K562 (cell line): ENCODE data around the gene HRH1. TPM values are rescaled to one million over a fixed set of nuclear protein-coding genes. Genes with fewer than 3 reads are reported as not detected.

Source experiments
- ATAC-seq: fragments of 200-7000 bp; cut with Tn5 transposase; 3 replicates; pipeline ENCODE4 v1.9.1; 2020; ENCODE audit warnings: moderate library complexity
- BruUV-seq: library from RNA; stranded (reverse); fragments of 400-500 nt; replicated peaks from 2 replicates; lab custom pipeline; 2021; lab: Mats Ljungman, UMichigan
- CTCF ChIA-PET: fragments of 300-600 bp; formaldehyde crosslinking; extraction: SDS; loops from one replicate; lab custom pipeline; 2021; ENCODE audit warnings: low intra/inter-chr PET ratio; lab: Yijun Ruan, JAX
- POLR2A ChIA-PET: fragments of 300-600, 350-650 bp; sonication (Branson Sonifier 250); formaldehyde crosslinking; extraction: SDS; loops from one replicate; lab custom pipeline; 2021; ENCODE audit warnings: antibody characterized with exemption, inconsistent platforms; lab: Yijun Ruan, JAX
- DNase-seq, 4 experiments: peaks; one replicate each; pipeline versions ENCODE4 v3.0.0 to v3.0.0-alpha.2; 2011 to 2018; ENCODE audit warnings: low spot score in 3 of 4, mixed read lengths in 3 of 4; ENCODE audit errors: extremely low read depth in 1 of 4
- FAIRE-seq: peaks from 2 replicates; lab custom pipeline; 2011; peaks lifted over from hg19 to GRCh38; lab: Jason Lieb, UNC
- H2AFZ ChIP-seq: 2 replicates; pipeline ENCODE4 v1.6.0; 2011; ENCODE audit warnings: low read depth, low read length, control low read depth, inconsistent platforms
- H3K27ac ChIP-seq: fragments of 200-600 bp; 3 replicates; pipeline ENCODE4 v1.8.0; 2011; ENCODE audit warnings: low read depth, mild to moderate bottlenecking, control low read depth, inconsistent platforms, low read length, moderate library complexity, mixed read lengths; ENCODE audit errors: extremely low read depth
- H3K27me3 ChIP-seq, 2 experiments: fragments of 300-600 bp in 1 of 2; 2 replicates in 1 of 2; 3 replicates in 1 of 2; pipeline versions ENCODE4 v1.6.0 to v1.8.0; 2011; ENCODE audit warnings: inconsistent platforms in 2 of 2, low read length in 2 of 2, mild to moderate bottlenecking in 1 of 2, mixed read lengths in 1 of 2, moderate library complexity in 1 of 2; ENCODE audit not compliant: control insufficient read depth in 2 of 2, insufficient read depth in 2 of 2
- H3K36me3 ChIP-seq: fragments of 300-600 bp; 3 replicates; pipeline ENCODE4 v1.8.0; 2011; ENCODE audit warnings: mild to moderate bottlenecking, low read length, inconsistent platforms; ENCODE audit not compliant: control insufficient read depth, insufficient read depth
- H3K4me1 ChIP-seq, 2 experiments: fragments of 200-600 bp in 1 of 2; replicated peaks in 1 of 2; 2 replicates in 1 of 2; 3 replicates in 1 of 2; pipeline versions ENCODE4 v1.5.1 to v1.8.0; 2011; ENCODE audit warnings: inconsistent platforms in 2 of 2, low read length in 2 of 2, mild to moderate bottlenecking in 1 of 2, mixed read lengths in 1 of 2, moderate library complexity in 1 of 2; ENCODE audit not compliant: control insufficient read depth in 2 of 2, insufficient read depth in 2 of 2
- H3K4me2 ChIP-seq: 2 replicates; pipeline ENCODE4 v1.6.1; 2011; ENCODE audit warnings: low read length, control low read depth, inconsistent platforms, mixed read lengths; ENCODE audit not compliant: insufficient read depth
- H3K4me3 ChIP-seq: fragments of 200-600 bp; sonication (generic), shearing (Covaris generic); 2 replicates; pipeline ENCODE4 v1.5.1; 2016; ENCODE audit warnings: control low read depth, inconsistent platforms
- H3K79me2 ChIP-seq: fragments of 200-600 bp; 3 replicates; pipeline ENCODE4 v1.8.0; 2011; ENCODE audit warnings: low read length, inconsistent platforms; ENCODE audit not compliant: control insufficient read depth, insufficient read depth
- H3K9ac ChIP-seq, 2 experiments: 2 replicates each; pipeline versions ENCODE4 v1.6.0 to v1.6.1; 2011; ENCODE audit warnings: low read depth in 2 of 2, low read length in 2 of 2, control low read depth in 1 of 2, inconsistent platforms in 1 of 2, mild to moderate bottlenecking in 1 of 2, mixed read lengths in 1 of 2; ENCODE audit not compliant: insufficient read depth in 1 of 2
- H3K9me1 ChIP-seq: one replicate; pipeline ENCODE4 v1.6.0; 2011; ENCODE audit warnings: inconsistent platforms, mild to moderate bottlenecking, low read length, moderate library complexity; ENCODE audit not compliant: control insufficient read depth, insufficient read depth
- H3K9me3 ChIP-seq: replicated peaks from 2 replicates; pipeline ENCODE4 v1.5.1; 2011; ENCODE audit warnings: low read depth, low read length, inconsistent platforms; ENCODE audit not compliant: control insufficient read depth, insufficient read depth
- H4K20me1 ChIP-seq: replicated peaks from 2 replicates; pipeline ENCODE4 v1.6.1; 2011; ENCODE audit warnings: low read length, inconsistent platforms, mixed read lengths; ENCODE audit not compliant: control insufficient read depth, insufficient read depth
- CREB5 ChIP-seq: fragments of 250-450 bp; sonication (Bioruptor Pico); IDR thresholded peaks from 2 replicates; pipeline ENCODE4 v1.5.0; 2020; ENCODE audit warnings: mild to moderate bottlenecking
- E2F4 ChIP-seq: sonication (generic); formaldehyde crosslinking; IDR thresholded peaks from 2 replicates; pipeline ENCODE4 v1.8.0; 2022; ENCODE audit warnings: mild to moderate bottlenecking, low read depth, missing genetic modification reagents
- E2F6 ChIP-seq, 2 experiments: IDR thresholded peaks; 2 replicates each; pipeline ENCODE4 v1.6.1; 2011; ENCODE audit warnings: borderline replicate concordance in 1 of 2, control low read depth in 1 of 2, low read depth in 1 of 2, low read length in 1 of 2, mild to moderate bottlenecking in 1 of 2, mixed read lengths in 1 of 2, moderate library complexity in 1 of 2; ENCODE audit not compliant: insufficient read depth in 1 of 2, insufficient read length in 1 of 2, poor library complexity in 1 of 2, severe bottlenecking in 1 of 2; ENCODE audit errors: extremely low read depth in 1 of 2
- SRF ChIP-seq, 2 experiments: fragments of 250-450, 450-650 bp in 1 of 2; sonication (Bioruptor Pico) in 1 of 2; sonication (generic) in 1 of 2; formaldehyde crosslinking; IDR thresholded peaks; 2 replicates each; pipeline versions ENCODE4 v1.5.0 to v1.5.1; 2020 to 2022; ENCODE audit warnings: mild to moderate bottlenecking in 1 of 2, missing genetic modification reagents in 1 of 2
- USF2 ChIP-seq: sonication (generic); formaldehyde crosslinking; IDR thresholded peaks from 2 replicates; pipeline ENCODE4 v1.5.0; 2020; ENCODE audit warnings: missing genetic modification reagents
- ZFP30 ChIP-seq: fragments of 250-450 bp; sonication (Bioruptor Pico); IDR thresholded peaks from 2 replicates; pipeline ENCODE4 v1.8.0; 2022; ENCODE audit warnings: moderate library complexity, mild to moderate bottlenecking, inconsistent platforms, borderline replicate concordance
- ZNF121 ChIP-seq: sonication (generic); formaldehyde crosslinking; conservative IDR thresholded peaks from 2 replicates; pipeline ENCODE4 v1.8.0; 2022; ENCODE audit warnings: missing genetic modification reagents
- ZNF830 ChIP-seq: fragments of 250-450 bp; sonication (Bioruptor Pico); IDR thresholded peaks from 2 replicates; pipeline ENCODE4 v1.5.0; 2021; ENCODE audit warnings: mild to moderate bottlenecking
- WGBS: fragments of 100-300 bp; shearing (Covaris generic); methylation state at CpG from one replicate; pipeline ENCODE4 v1.1.6; 2016; ENCODE audit warnings: low coverage, mixed read lengths; ENCODE audit not compliant: insufficient coverage; ENCODE audit errors: missing lambda C conversion rate; 5-methylcytosine and 5-hydroxymethylcytosine counted together
- in situ Hi-C: fragments of 300-500 bp; cut with MboI; formaldehyde crosslinking; loops from 4 replicates; pipeline ENCODE4 v1.15.0; 2018; ENCODE audit warnings: inconsistent platforms, mixed read lengths
- intact Hi-C: fragments of 100-400 bp; cut with micrococcal nuclease; formaldehyde crosslinking; loops from 2 replicates; pipeline ENCODE4 v1.14.2; 2022
- polyA plus RNA-seq, 8 experiments: library from polyadenylated mRNA; depleted of rRNA in 4 of 8; stranded (reverse) in 5 of 8; unstranded in 3 of 8; fragments of >200 nt; fragmentation: Nextera tagmentation in 2 of 8; fragmentation: Illumina TruSeq in 1 of 8; extraction: Ambion mirVana in 2 of 8; extraction: Trizol in 1 of 8; gene quantifications; 2 replicates each; pipeline versions ENCODE4 v1.2.1 to v1.2.3, GENCODE V29; 2011 to 2014; ENCODE audit warnings: inconsistent platforms in 1 of 8, missing spikeins in 1 of 8
- total RNA-seq, 7 experiments: library from RNA; depleted of rRNA in 6 of 7; stranded (reverse); fragments of >200 nt in 6 of 7; fragmentation: Illumina TruSeq in 2 of 7; extraction: Trizol in 2 of 7; gene quantifications; 2 replicates each; pipeline versions ENCODE4 v1.2.1 to v1.2.3, GENCODE V29; 2011 to 2021; ENCODE audit warnings: low replicate concordance in 1 of 7

Gene HRH1
- total and polyA plus RNA-seq, 9 of the 15 experiments (the other 6 are each of a cell fraction or from before 2014, with no cell fraction given) = 0.03 to 0.15 (median 0.06) TPM; not detected in 1

DNA sequence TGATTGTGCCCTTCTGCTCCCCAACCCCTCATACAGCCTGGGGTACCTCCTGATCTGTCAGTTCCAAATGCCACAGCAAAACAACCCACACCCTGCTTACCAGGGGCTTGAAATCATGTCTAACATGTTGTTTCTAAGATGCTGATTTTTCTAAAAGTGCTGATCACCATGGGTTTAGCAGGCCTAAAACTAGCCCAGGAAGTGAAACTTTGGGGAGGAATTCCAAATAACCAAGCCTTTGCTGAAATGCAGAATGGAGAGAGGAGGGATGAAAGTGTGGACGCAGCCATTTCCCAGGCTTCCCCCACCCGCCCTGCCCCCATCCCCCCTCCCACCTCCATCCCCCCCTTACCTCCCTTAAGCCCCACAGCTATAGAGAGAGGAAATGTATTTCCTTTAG lies 2.0 kb upstream of the HRH1 start:
- FAIRE-seq (no peak), ATAC-seq (no peak), DNase-seq (no peak)
- Histone ChIP-seq H2AFZ (no peak overlapping the region), H3K9me3 (no peaks in the 10 kb centered on the region), H3K79me2 (no peaks in the 10 kb centered on the region), H3K4me3 (no peak overlapping the region), H3K4me1 (peaks cover 0 to 8% of the 10 kb centered on the region in 2 experiments; a peak in 1 of 5 replicates), H3K27me3 (peaks cover 17 to 39% of the 10 kb centered on the region in 2 experiments; a peak in 4 of 5 replicates), H3K27ac (no peak overlapping the region), H3K4me2 (no peak overlapping the region), H4K20me1 (peaks cover 5% of the 10 kb centered on the region), H3K9ac (no peak overlapping the region), H3K9me1 (no peaks in the 10 kb centered on the region), H3K36me3 (no peaks in the 10 kb centered on the region)
- no TSS peak for BruUV-seq
- CTCF ChIA-PET = no interaction called here
- POLR2A ChIA-PET = no interaction called here
- in situ Hi-C loops = no loop called here
- intact Hi-C loops = no loop called here
- 0% methylated on average over 2 of the region's 2 CpGs for WGBS
- TF ChIP-seq ZFP30 (CRISPR knock-in tag) (no peak), ZNF121 (no peak), SRF (CRISPR knock-in tag; IDR thresholded peaks at IDR 0.05) (no peak), USF2 (CRISPR knock-in tag) (no peak), CREB5 (CRISPR knock-in tag) (no peak), ZNF830 (CRISPR knock-in tag) (no peak), E2F6 (IDR thresholded peaks at IDR 0.05; ENCODE audit: borderline replicate concordance in 1 of 2, extremely low read depth in 1 of 2, insufficient read depth in 1 of 2, insufficient read length in 1 of 2, low read depth in 1 of 2, low read length in 1 of 2, poor library complexity in 1 of 2, severe bottlenecking in 1 of 2) (no peak), E2F4 (CRISPR knock-in tag) (no peak)
